HG02981 (cell line): Measurements from ENCODE around the gene NKD1.
"Not testable (repeated sequence)": the region's sequence is repeated elsewhere in the genome, so short reads cannot be mapped to it uniquely, and the experiment has no call there.

Experiments
- ATAC-seq: cut with Tn5 transposase; IDR thresholded peaks from one replicate; pipeline ENCODE4 v1.9.1; 2021; ENCODE audit warnings: mild to moderate bottlenecking, moderate library complexity; ENCODE audit not compliant: unreplicated experiment

The NKD1 gene

GRCh38 chr16:50574745-50575136 lies 26.5 kb downstream of the NKD1 start:
- ATAC-seq: no peak

GRCh38 chr16:50575743-50576142 lies 27.5 kb downstream of the NKD1 start:
- no peak for ATAC-seq

- no peak for ATAC-seq
These were observed 28.4 kb downstream of the NKD1 start for GRCh38 chr16:50576403-50577113.

- ATAC-seq: no peak
These were observed 29.9 kb downstream of the NKD1 start for GRCh38 chr16:50578137-50578536.

GRCh38 chr16:50579373-50579772 lies 31.2 kb downstream of the NKD1 start:
- not testable (repeated sequence) for ATAC-seq

- no peak for ATAC-seq
These were observed 32.1 kb downstream of the NKD1 start for GRCh38 chr16:50580180-50580798.

- no peak for ATAC-seq
These were observed 33.6 kb downstream of the NKD1 start for GRCh38 chr16:50581845-50582244.

- ATAC-seq: no peak
These were observed 35.0 kb downstream of the NKD1 start for GRCh38 chr16:50583211-50583610.

GRCh38 chr16:50584033-50584722 lies 36.0 kb downstream of the NKD1 start:
- no peak for ATAC-seq

- ATAC-seq: no peak
These were observed 37.2 kb downstream of the NKD1 start for GRCh38 chr16:50585331-50585776.

GRCh38 chr16:50587543-50587942 lies 39.3 kb downstream of the NKD1 start:
- ATAC-seq: no peak

- no peak for ATAC-seq
These were observed 40.1 kb downstream of the NKD1 start for GRCh38 chr16:50588276-50588675.

- no peak for ATAC-seq
These were observed 43.0 kb downstream of the NKD1 start for GRCh38 chr16:50591209-50591608.

GRCh38 chr16:50591800-50592771 lies 43.9 kb downstream of the NKD1 start:
- no peak for ATAC-seq

- ATAC-seq: no peak
These were observed 44.8 kb downstream of the NKD1 start for GRCh38 chr16:50592996-50593395.

- ATAC-seq: no peak
These were observed 45.4 kb downstream of the NKD1 start for GRCh38 chr16:50593410-50594150.

GRCh38 chr16:50594308-50595260 lies 46.4 kb downstream of the NKD1 start:
- ATAC-seq: no peak

- ATAC-seq: no peak
These were observed 47.7 kb downstream of the NKD1 start for GRCh38 chr16:50595859-50596258.
